GM12873 (cell line): ENCODE results near the gene GGA1.

ENCODE experiments used
- CTCF ChIP-seq: IDR thresholded peaks from 2 replicates; pipeline ENCODE4 v1.5.1; 2012; ENCODE audit warnings: low read depth, mild to moderate bottlenecking, moderate library complexity, low read length, control low read depth; ENCODE audit not compliant: insufficient read depth; ENCODE audit errors: missing control alignments

Gene GGA1

GRCh38 chr22:37563153-37564081 is 45.2 kb upstream of the GGA1 start:
- no peak for TF ChIP-seq CTCF

GRCh38 chr22:37564111-37564711 is 44.4 kb upstream of the GGA1 start:
- TF ChIP-seq CTCF: no peak

GRCh38 chr22:37565830-37566229 is 42.8 kb upstream of the GGA1 start:
- TF ChIP-seq CTCF: no peak

- TF ChIP-seq CTCF: no peak
Observed at GRCh38 chr22:37566329-37566837, 42.3 kb upstream of the GGA1 start.

- TF ChIP-seq CTCF: peak; percentile 99
Observed at GRCh38 chr22:37566903-37567798, 41.5 kb upstream of the GGA1 start.

GRCh38 chr22:37568012-37568411 is 40.6 kb upstream of the GGA1 start:
- TF ChIP-seq CTCF: no peak
